Skin of body (tissue), 2 donors: ENCODE data around the gene SLC10A7. TPM values are rescaled to one million over a fixed set of nuclear protein-coding genes. Genes with fewer than 3 reads are reported as not detected.
"Not testable (repeated sequence)": the region's sequence is repeated elsewhere in the genome, so short reads cannot be mapped to it uniquely, and the experiment has no call there.

Experiments used
- DNase-seq: peaks from one replicate; lab custom pipeline; 2025; lab: John Stamatoyannopoulos, UW
- total RNA-seq: library from RNA; depleted of rRNA; stranded (reverse); fragments of >200 nt; gene quantifications from one replicate; pipeline ENCODE4 v1.2.3, GENCODE V29; 2014

The SLC10A7 gene
- total RNA-seq, 1 donor from 2014 or later: 19.6 TPM

- no peak for DNase-seq
Observed at GRCh38 chr4:146367347-146367746, 154.4 kb downstream of the SLC10A7 start.

- no peak for DNase-seq
Observed at GRCh38 chr4:146359771-146360170, 162.0 kb downstream of the SLC10A7 start.

- not testable (repeated sequence) for DNase-seq
Observed at GRCh38 chr4:146350114-146350513, 171.6 kb downstream of the SLC10A7 start.

- DNase-seq: no peak
Observed at GRCh38 chr4:146349306-146349705, 172.4 kb downstream of the SLC10A7 start.

GRCh38 chr4:146347822-146348221 lies 173.9 kb downstream of the SLC10A7 start:
- no peak for DNase-seq

GRCh38 chr4:146346276-146346675 lies 175.5 kb downstream of the SLC10A7 start:
- DNase-seq: no peak

- DNase-seq: no peak
Observed at GRCh38 chr4:146343776-146344175, 178.0 kb downstream of the SLC10A7 start.

- DNase-seq: no peak
Observed at GRCh38 chr4:146343199-146343598, 178.5 kb downstream of the SLC10A7 start.

- no peak for DNase-seq
Observed at GRCh38 chr4:146342600-146343192, 179.0 kb downstream of the SLC10A7 start.

GRCh38 chr4:146340798-146341197 lies 180.9 kb downstream of the SLC10A7 start:
- no peak for DNase-seq

- no peak for DNase-seq
Observed at GRCh38 chr4:146338512-146338911, 183.2 kb downstream of the SLC10A7 start.

- no peak for DNase-seq
Observed at GRCh38 chr4:146336410-146336807, 185.3 kb downstream of the SLC10A7 start.

GRCh38 chr4:146335763-146336409 lies 185.9 kb downstream of the SLC10A7 start:
- DNase-seq: no peak

GRCh38 chr4:146334862-146335449 lies 186.8 kb downstream of the SLC10A7 start:
- DNase-seq: peak; percentile 23

- DNase-seq: no peak
Observed at GRCh38 chr4:146333895-146334262, 187.9 kb downstream of the SLC10A7 start.

- no peak for DNase-seq
Observed at GRCh38 chr4:146333187-146333894, 188.4 kb downstream of the SLC10A7 start.

- no peak for DNase-seq
Observed at GRCh38 chr4:146330392-146330791, 191.3 kb downstream of the SLC10A7 start.

- no peak for DNase-seq
Observed at GRCh38 chr4:146329050-146329716, 192.6 kb downstream of the SLC10A7 start.

GRCh38 chr4:146327859-146328650 lies 193.7 kb downstream of the SLC10A7 start:
- no peak for DNase-seq

- no peak for DNase-seq
Observed at GRCh38 chr4:146318894-146319293, 202.8 kb downstream of the SLC10A7 start.

GRCh38 chr4:146317783-146318182 lies 204.0 kb downstream of the SLC10A7 start:
- no peak for DNase-seq
